ENCODE measurements around the gene REXO1. TPM values are rescaled to one million over a fixed set of nuclear protein-coding genes. Genes with fewer than 3 reads are reported as not detected.

The REXO1 gene
- total RNA-seq, 2 experiments from 2014 or later, result 52.5 to 53.0 TPM

DNA sequence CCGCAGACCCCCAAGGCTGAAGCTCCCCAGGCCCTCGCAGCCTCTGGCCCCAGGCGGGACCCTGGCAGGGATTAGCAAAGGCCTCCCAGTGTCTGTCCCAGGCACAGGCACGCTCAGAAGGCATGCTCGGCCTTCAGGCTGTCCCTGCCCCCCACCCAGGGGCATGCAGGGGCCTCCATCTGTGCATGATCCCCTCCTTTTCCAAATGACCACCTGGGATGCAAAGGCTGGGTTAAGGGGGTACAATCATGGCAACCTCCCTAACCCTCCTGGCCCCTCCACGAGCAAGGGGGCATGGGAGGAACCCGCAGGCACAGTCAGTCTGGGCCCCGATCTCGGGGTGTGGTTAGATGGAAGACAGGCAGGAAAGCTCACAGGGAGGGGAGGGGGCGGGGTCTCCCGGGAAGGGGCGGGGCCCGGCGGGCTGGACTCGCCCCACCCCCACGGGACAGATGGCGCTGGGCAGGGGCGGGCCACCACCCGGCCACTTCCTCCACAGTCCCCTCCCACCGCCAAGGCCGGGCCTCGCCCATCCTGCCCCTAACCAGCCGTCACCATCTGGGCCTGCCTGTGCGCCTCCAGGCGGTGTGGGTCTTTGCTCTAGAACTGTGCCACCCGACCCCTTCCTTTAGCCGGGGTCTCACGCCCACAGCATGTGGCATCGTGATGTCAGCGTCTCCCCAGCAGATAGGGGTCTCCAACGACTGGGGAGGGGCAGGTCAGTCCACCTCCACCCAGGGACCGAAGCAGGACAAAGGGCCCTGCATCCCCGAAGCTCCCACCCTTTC is 7.0 kb upstream of the REXO1 start:
- CTCF ChIA-PET, result interaction anchor here (1.4 to 2.0 kb wide), 3 partner anchors 10 to 18 kb away, joined by 4 to 6 read pairs (median 5); no protein-coding TSS in a partner anchor
- POLR2A ChIA-PET, result no interaction called here

DNA sequence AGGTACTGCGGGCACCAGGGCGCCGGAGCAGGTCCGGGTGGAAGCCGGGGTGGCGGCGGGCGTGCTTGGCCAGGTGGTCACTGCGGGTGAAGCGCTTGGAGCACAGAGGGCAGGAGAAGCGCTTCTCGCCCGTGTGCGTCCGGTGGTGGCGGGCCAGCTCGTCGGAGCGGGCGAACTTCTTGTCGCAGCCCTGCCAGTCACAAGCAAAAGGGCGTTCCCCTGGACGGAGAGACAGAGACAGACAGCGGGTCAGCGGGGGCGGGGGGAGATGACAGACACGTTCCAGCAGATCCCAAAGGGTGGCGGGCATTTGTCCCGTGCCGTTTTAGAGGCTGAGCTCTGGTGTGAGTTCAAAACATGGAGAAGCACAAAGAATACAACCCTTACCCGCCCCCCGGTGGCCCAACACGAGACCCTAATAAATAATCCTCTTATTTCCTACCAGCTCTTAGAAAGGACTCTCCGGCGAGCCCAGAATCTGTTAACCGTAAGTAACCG is 6.3 kb upstream of the REXO1 start:
- ChIA-PET POLR2A (no interaction called here), CTCF (interaction anchor here (1.4 to 2.0 kb wide), 3 partner anchors 10 to 17 kb away, joined by 4 to 6 read pairs (median 5); no protein-coding TSS in a partner anchor)

DNA sequence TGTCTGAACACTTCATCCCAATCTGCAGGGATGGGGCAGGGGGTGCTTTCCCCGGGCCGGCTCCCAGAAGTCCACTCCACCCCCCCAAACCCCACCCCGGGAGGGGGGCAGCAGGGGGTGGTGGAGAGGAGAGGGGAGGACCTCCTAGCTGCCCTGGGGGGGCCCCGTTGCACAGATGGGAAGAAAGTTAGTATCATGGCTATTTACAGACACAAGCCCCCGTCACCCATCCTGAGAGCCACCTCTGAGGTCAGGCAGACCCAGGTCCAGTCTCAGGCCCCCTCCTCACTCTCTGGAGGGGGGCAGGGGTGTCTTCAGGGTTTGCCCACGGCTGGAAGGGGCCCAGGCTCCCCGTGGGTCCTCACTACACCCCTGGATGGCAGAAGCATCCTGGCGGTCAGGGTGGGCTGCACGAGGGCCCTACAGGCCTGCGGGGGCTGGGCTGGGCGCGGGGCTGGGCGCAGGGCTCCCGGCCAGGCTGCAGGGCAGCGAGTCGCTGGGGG is 5.8 kb upstream of the REXO1 start:
- POLR2A ChIA-PET, result interaction anchor here (0.5 kb wide), 1 partner anchor 43 kb away, joined by 5 read pairs; no protein-coding TSS in a partner anchor

DNA sequence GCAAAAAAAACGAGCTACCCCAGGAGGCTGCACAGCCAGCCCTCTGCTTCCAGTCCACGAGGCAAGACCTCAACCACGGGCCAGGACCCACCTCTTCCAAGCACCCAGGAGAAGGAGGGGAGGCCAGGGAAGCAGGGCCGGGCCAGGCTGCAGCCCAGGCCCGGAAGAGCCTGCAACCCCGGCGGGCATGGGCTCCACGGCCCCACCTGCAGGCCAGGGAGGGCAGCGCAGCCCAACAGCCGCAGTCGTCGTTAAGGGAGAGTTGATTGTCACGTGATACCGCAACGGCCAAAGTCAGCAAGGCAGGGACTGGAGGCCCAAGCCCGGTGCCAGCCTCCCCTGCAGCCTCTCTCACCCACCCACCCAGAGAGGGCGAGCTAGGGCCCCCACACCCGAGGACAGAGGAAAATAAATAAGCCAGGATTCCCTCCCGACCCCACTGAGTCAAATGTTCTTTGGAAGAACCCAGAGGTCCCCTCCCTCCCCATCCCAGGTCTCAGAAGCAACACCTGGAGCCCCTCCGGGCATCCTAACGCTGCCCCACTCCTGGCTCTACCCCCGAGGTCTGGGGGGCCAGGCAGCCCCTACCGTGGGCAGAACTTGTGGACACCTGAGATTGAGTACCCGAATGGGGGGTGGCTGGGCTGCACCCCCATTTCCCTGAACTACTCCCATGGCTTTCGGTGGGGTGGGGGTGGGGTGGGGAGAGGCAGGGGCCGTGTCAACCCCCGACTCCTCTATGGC is 5.2 kb upstream of the REXO1 start:
- ChIA-PET CTCF (interaction anchor here (0.6 to 2.7 kb wide), 4 partner anchors 11 to 199 kb away, joined by 3 to 12 read pairs (median 4); no protein-coding TSS in a partner anchor), POLR2A (interaction anchor here (0.5 kb wide), 1 partner anchor 44 kb away, joined by 5 read pairs; no protein-coding TSS in a partner anchor)

More for the DNA sequence above, 5.8 kb upstream of the REXO1 start:
- CTCF ChIA-PET, result interaction anchor here (0.6 to 2.7 kb wide), 5 partner anchors 10 to 198 kb away, joined by 3 to 12 read pairs (median 5); no protein-coding TSS in a partner anchor

DNA sequence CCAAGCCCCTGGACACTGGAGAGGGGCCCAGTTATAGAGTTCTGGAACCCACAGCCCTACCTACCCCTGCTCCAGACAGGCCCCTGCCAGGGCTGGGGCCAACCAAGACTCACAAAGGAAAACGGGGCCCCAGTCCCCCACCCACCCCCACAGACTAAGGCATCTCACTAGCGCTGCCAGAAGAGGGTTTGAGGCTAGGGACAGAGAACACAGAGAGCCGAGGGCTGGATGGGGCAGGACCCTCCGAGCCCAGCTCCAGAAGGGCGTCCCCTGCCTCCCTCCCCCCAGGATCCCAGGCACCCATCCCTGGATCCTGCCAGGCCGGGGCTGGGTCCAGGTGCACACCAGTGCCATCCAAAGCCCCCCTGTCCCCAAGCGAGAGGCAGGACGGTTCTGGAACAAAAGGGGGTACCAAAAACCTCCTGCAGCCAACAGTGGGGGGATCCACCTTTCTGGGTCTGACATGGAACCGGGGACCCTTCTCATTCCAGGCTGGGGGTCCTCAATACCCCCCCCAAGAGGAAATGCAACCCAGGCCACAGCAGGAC is 4.4 kb upstream of the REXO1 start:
- POLR2A ChIA-PET, result no interaction called here

DNA sequence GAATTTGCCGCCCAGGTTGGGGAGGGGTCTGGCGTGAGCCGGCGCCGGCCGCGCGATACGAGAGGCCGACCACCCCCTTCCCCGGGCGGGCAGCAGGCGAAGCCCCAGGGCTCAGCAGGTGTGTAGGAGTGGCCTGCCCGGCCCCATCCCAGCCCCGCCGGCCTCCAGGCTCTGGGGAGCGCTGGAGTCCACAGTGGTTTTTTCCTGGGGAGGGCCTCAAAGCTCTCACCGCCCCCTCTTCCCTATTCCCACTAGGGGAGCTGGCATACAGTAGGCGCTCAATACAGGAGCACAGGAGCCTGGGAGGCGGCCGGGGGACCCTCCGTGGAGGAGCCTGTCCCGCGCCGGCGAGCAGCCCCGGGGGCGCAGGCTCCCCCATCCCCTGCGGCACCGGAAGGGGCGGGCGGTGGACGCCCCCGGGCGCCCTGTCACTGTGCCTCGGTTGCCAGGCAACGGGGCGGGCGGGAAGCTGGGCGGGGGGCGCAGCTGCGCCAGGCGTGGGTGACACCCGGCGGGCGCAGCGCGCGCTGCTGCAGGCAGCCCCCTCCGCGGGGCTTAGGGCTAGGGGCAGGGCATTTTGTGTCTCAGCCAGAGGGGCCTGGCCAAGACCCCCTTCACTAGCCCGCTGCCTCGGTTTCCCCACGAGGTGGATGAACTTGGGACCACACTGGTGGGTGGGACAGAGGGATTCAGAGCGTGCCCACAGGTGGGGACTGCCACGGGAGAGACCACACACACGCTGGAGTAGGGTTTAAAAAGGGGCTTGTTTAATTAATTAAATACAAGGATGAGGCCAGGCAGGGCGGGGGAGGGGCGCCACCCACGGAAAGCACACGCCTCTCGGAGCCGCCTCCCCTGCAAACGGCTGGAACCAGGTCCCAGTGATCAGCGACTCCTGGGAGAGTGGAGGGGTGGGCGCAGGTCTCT is 3.6 kb upstream of the REXO1 start:
- POLR2A ChIA-PET, result no interaction called here
- CTCF ChIA-PET, result interaction anchor here (0.6 to 2.7 kb wide), 4 partner anchors 14 to 45 kb away, joined by 3 to 12 read pairs (median 4); no protein-coding TSS in a partner anchor

More for the DNA sequence above, 4.4 kb upstream of the REXO1 start:
- CTCF ChIA-PET, result interaction anchor here (1.4 to 2.7 kb wide), 4 partner anchors 15 to 200 kb away, joined by 3 to 12 read pairs (median 4); no protein-coding TSS in a partner anchor

DNA sequence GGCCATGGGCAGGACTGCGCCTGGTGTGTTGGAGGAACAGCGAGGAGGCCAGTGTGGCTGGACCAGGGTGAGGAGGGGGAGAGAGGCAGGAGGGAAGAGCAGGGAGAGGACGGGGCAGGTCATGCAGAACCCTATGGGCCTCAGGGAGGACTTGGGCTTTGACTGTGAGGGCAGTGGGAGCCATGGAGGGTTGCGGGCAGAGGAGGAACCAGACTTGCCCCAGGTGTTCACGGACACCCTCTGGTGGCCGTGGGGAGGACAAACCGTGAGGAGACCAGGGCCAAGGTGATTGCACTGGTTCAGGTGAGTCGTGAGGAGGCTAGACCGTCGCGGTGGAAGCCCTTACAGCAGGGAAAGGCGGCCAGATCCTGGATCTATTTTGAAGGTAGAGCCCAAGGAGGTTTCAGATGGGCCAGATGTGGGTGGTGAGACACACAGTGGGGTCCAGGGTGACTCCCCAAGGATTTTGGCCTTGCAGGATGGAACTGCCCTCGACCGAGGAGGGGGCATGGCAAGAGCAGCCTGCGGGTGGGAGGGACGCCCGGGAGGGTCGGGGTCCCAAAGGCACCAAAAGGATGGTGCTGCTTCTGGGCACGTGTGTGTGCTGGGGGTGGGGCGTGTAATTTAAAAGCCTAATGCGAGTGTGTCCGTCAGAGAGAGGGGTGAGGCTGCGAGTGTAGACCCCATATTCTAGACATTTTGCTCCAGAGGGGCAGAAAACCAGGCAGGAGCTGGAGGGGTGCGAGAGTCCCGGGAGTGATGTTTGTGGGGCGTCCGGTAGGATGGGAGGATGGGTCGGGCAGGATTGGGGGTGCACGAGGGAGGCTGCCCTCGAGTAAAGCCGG is 2.7 kb upstream of the REXO1 start:
- ChIA-PET POLR2A (no interaction called here), CTCF (interaction anchor here (0.6 to 2.7 kb wide), 3 partner anchors 13 to 46 kb away, joined by 3 to 12 read pairs (median 4); no protein-coding TSS in a partner anchor)

DNA sequence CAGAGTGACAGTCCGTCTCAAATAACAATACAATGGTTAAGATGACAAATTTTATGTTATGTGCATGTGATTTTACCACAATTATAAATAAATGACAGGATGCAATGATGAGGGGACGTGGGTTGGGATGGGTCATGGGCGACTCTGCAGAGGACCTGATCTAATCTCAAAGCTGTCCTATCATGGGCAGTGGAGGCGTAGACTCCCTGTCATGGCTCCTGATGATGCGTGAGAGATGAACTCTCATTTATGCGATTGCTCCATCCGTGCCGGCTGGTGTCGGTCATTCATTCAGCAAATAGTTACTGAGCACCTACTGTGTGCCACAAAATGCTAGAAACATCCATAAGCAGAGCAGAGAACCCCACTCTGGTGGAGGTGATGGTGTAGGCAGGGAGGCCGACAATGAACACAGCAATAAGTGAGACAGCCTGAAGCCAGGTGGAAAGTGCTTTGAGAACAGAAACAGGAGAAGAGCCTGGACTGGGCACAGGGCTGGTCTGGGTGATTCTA is 1.7 kb upstream of the REXO1 start:
- CTCF ChIA-PET, result interaction anchor here (1.2 to 1.7 kb wide), 2 partner anchors 11 to 34 kb away, joined by 3 to 9 read pairs; no protein-coding TSS in a partner anchor
- POLR2A ChIA-PET, result no interaction called here

DNA sequence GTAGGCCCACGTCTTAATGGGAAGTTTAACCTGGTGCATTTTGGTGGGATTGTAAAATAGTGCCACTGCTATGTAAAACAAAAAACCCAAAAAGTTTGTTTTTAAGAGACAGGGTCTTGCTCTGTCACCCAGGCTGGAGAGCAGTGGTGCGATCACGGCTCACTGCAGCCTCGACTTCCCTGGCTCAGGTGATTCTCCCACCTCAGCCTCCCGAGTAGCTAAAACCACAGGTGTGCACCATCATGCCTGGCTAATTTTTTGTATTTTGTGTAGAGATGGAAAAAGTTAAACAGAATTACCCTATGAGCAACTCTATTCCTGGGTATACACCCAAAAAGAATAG is 820 bp upstream of the REXO1 start:
- ChIA-PET CTCF (interaction anchor here (0.6 to 1.7 kb wide), 5 partner anchors 8 to 35 kb away, joined by 3 to 9 read pairs (median 4); no protein-coding TSS in a partner anchor), POLR2A (no interaction called here)

DNA sequence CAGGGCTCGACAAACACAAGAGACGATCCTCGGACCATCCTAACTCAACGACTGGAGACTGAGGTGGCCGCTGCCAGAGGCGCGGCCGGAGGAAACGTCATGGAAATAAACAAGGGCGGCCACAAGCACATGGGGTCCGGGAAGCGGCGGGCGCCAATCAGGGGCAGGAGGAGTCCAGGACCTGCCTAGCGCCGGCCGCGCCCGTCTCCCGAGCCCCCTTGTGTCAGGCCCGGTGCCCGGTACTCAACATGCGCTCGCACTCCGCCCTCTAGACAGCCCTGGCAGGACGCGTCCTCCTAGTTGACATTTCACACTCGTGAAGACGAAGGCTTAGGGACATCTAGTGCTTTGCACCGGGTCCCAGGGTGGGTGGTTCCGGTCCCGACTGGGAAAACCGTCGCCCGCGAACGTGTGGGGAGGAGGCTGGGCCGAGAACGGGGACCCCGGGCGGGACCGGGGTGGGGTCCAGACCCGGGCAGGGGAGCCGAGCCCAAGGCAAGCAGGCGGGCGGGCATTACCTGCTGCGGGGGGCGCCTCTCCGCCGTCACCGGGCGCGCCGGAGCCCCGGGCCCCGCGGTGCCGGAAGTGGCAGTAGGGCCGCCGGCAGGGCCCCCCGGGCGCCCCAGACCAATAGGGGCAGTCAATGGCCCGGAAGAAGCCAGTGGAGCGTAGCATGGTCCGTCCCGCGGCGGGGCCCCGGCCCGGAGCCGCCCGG is 442 bp downstream of the REXO1 start:
- POLR2A ChIA-PET, result interaction anchor here (0.6 kb wide), 1 partner anchor 369 kb away, joined by 4 read pairs; the partner anchor contains the start of gene C19orf25

DNA sequence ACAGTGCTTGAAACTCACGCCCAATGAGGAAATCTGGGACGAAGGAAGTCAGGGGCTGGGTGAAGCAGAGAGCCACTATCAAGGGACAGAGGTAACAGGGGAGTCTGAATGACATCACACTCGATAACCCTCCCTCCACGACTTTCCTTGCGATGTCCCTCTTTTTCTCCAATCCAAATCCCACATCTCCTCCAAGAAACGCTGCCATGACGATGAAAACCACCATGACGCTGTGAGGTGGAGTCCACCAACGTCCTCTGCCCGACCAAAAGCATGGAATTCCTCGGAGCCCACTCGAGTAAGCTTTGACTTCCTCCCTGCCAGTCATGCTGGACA is 967 bp downstream of the REXO1 start:
- CTCF ChIA-PET, result interaction anchor here (1.5 to 1.9 kb wide), 2 partner anchors 10 to 21 kb away, joined by 6 to 21 read pairs; no protein-coding TSS in a partner anchor
- POLR2A ChIA-PET, result interaction anchor here (0.6 kb wide), 1 partner anchor 368 kb away, joined by 4 read pairs; the partner anchor contains the start of gene C19orf25

More for the DNA sequence above, 442 bp downstream of the REXO1 start:
- CTCF ChIA-PET, result interaction anchor here (1.5 to 1.9 kb wide), 2 partner anchors 10 to 22 kb away, joined by 6 to 21 read pairs; no protein-coding TSS in a partner anchor

DNA sequence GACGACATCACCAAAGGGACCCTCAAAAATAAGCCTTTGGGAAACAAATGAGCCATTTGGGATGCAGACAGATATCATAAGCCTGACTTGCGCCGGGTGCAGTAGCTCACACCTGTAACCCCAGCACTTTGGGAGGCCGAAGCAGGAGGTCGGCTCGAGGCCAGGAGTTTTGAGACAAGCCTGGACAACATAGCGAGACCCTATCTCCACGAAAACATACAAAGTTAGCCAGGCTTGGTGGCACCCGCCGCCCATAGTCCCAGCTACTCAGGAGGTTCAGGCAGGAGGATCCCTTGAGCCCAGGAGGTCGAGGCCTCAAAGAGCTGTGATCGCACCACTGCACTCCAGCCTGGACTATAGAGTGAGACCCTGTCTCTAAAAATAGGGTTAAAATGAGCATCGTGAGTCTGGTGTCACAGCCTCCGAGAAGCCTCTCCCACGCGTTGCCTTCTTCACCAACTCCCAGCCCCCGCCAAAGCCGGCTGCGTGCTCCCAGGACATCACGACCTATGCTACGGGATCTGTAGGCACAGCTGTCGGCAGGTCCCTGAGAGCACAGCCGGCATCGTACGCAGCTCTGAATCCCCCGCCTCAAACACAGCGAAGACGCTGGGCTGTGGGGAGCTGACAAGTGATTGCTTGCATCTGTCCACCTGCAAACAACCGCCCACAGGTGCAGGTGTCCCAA is 1.6 kb downstream of the REXO1 start:
- POLR2A ChIA-PET, result interaction anchor here (0.6 kb wide), 1 partner anchor 368 kb away, joined by 4 read pairs; the partner anchor contains the start of gene C19orf25
- CTCF ChIA-PET, result interaction anchor here (1.5 to 1.9 kb wide), 2 partner anchors 9 to 21 kb away, joined by 6 to 21 read pairs; no protein-coding TSS in a partner anchor

DNA sequence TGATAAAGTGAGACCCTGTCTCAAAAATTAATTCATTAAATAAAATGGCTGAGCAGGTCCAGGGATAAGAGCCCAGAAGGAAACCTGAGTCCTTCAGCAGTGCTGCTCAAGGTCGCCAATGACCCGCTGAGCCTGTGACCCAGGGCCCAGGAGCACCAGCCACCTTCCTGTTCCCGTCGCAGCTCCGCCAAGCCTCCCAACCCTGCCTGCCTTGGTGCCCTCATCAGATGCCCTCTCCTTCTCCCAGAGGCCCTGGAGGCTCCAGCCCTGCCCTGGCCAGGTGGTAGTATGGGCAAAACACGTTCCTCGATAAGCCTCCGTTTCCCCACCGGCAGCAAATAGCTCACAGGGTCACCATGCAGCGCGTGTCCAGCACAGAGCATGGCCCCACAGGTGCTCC is 2.6 kb downstream of the REXO1 start:
- CTCF ChIA-PET, result interaction anchor here (0.6 to 1.9 kb wide), 2 partner anchors 8 to 393 kb away, joined by 4 to 21 read pairs; no protein-coding TSS in a partner anchor
- POLR2A ChIA-PET, result interaction anchor here (1.0 kb wide), 1 partner anchor 12 kb away, joined by 4 read pairs; no protein-coding TSS in a partner anchor

DNA sequence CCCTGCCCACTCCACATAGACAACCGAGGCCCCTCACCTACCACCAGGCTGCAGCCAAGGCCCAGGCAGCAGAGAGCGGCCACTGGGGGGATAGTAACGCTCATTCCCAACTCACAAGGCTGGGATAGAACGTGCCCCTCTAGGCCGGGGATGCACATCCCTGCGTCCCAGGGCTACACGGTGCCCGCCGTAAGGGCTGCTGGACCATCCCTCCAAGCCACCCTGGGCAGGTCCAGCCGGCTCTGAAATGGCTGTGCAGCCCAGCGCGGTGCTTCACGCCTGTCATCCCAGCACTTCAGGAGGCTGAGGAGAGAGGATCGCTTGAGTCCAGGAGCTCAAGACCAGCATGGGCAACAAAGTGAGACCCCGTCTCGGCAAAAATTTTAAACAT is 3.2 kb downstream of the REXO1 start:
- ChIA-PET POLR2A (interaction anchor here (0.9 to 1.0 kb wide), 2 partner anchors 12 to 30 kb away, joined by 3 to 4 read pairs; no protein-coding TSS in a partner anchor), CTCF (no interaction called here)

DNA sequence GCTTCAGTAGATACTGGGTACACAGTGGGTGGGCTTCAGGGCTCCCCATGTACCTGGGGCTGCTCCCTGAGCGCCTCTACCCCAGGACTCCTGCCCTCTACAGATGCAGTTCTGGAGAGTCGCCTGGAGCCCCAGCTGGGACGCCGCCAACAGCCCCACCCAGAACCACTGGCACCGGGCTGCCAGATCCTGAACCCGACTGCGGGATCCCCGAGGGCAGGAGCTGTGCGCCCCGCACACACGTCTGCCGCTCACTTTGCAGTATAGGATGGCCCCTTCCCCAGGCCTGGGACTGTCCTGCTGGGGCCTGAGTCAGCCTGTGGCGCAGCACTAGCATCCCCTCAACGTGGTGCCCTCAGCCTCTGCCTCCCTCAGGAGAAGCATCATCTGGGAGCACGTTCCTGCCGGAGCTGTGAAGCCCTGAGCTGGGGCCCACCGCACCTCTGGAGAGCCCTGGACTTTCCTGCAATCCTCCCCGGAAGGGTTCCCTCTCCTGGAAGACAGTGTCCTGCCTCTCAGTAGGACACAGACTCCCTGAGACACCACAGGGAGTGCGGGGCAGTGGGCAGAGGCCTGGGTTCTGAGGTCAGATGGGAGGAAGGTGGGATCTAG is 3.7 kb downstream of the REXO1 start:
- ChIA-PET CTCF (no interaction called here), POLR2A (interaction anchor here (0.9 kb wide), 1 partner anchor 30 kb away, joined by 3 read pairs; no protein-coding TSS in a partner anchor)
